ENCODE measurements around the gene HS6ST2. TPM values are rescaled to one million over a fixed set of nuclear protein-coding genes. Genes with fewer than 3 reads are reported as not detected.

The HS6ST2 gene
- total and polyA plus RNA-seq, 5 donors from 2014 or later, result not detected

GRCh38 chrX:132757066-132757623 is 201.3 kb downstream of the HS6ST2 start:
- no peaks in the 10 kb centered on the region for H3K36me3 ChIP-seq (ENCODE audit: control insufficient read depth, insufficient read depth, low read length)
- no peaks in the 10 kb centered on the region for H3K36me3 Mint-ChIP-seq
- no peaks in the 10 kb centered on the region for H3K27me3 Mint-ChIP-seq
- no peak for ATAC-seq (ENCODE audit: low read depth in 2 of 2)
- H3K27me3 ChIP-seq (ENCODE audit: control insufficient read depth, insufficient read depth, low read length), result no peaks in the 10 kb centered on the region
- no peak overlapping the region for H3K27ac Mint-ChIP-seq
- no peak overlapping the region for H3K27ac ChIP-seq (ENCODE audit: insufficient read depth, low read length, poor library complexity, severe bottlenecking)
- H3K4me3 Mint-ChIP-seq, result no peak overlapping the region
- H3K4me3 ChIP-seq (ENCODE audit: low read depth, low read length), result no peak overlapping the region
- no peaks in the 10 kb centered on the region for H3K9me3 ChIP-seq (ENCODE audit: control insufficient read depth in 2 of 2, low read length in 2 of 2)
- H3K4me1 Mint-ChIP-seq, result no peaks in the 10 kb centered on the region
- no peak for DNase-seq
- no peaks in the 10 kb centered on the region for H3K9me3 Mint-ChIP-seq
- no peaks in the 10 kb centered on the region for H3K4me1 ChIP-seq (ENCODE audit: control insufficient read depth, insufficient read depth, low read length, poor library complexity, severe bottlenecking)

- Mint-ChIP-seq H3K4me1 (no peaks in the 10 kb centered on the region), H3K36me3 (no peaks in the 10 kb centered on the region), H3K4me3 (no peak overlapping the region), H3K9me3 (no peaks in the 10 kb centered on the region), H3K27me3 (no peaks in the 10 kb centered on the region), H3K27ac (peak overlapping the region in 1 of 3 donors; percentile 6)
- ATAC-seq (ENCODE audit: low read depth in 2 of 2) (no peak), DNase-seq (no peak)
- Histone ChIP-seq H3K27ac (ENCODE audit: insufficient read depth, low read length, poor library complexity, severe bottlenecking) (no peak overlapping the region), H3K4me3 (ENCODE audit: low read depth, low read length) (no peak overlapping the region), H3K36me3 (ENCODE audit: control insufficient read depth, insufficient read depth, low read length) (no peaks in the 10 kb centered on the region), H3K9me3 (ENCODE audit: control insufficient read depth in 2 of 2, low read length in 2 of 2) (no peaks in the 10 kb centered on the region), H3K4me1 (ENCODE audit: control insufficient read depth, insufficient read depth, low read length, poor library complexity, severe bottlenecking) (no peaks in the 10 kb centered on the region), H3K27me3 (ENCODE audit: control insufficient read depth, insufficient read depth, low read length) (no peaks in the 10 kb centered on the region)
Observed at GRCh38 chrX:132756439-132756838, 202.0 kb downstream of the HS6ST2 start.

DNA sequence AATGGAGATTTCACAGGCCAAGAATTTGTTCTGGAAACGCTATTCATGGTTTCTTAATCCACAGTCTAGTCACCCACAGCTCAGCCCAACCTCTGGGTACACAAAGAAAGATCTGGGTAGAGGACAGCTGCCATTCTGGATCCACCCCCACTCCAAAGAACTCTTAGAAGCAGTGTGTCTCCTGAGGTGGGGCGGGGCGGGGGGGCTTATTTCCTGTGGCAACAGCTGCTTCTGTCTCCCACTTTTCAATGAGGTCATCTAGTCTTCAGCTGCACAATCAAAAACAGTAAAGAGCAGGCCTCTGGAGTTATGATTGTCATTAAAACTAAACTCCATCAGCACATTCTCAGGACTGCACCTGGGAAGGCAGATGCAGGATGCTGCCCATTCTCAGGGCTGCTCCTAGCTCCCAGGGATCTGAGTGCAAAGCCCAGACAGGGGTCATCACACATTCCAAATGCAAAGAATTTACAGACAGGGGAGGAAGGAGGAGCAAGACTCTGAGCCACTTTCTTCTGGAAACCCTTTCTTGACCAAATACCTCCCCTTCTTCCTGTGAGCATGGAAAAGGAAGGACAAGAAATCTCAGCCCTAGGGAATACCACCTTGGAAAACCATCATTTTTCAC is 207.3 kb downstream of the HS6ST2 start:
- Mint-ChIP-seq H3K27me3 (no peaks in the 10 kb centered on the region), H3K9me3 (no peaks in the 10 kb centered on the region), H3K4me3 (no peak overlapping the region), H3K36me3 (no peaks in the 10 kb centered on the region), H3K27ac (no peak overlapping the region), H3K4me1 (no peaks in the 10 kb centered on the region)
- Histone ChIP-seq H3K27me3 (ENCODE audit: control insufficient read depth, insufficient read depth, low read length) (no peaks in the 10 kb centered on the region), H3K27ac (ENCODE audit: insufficient read depth, low read length, poor library complexity, severe bottlenecking) (no peak overlapping the region), H3K36me3 (ENCODE audit: control insufficient read depth, insufficient read depth, low read length) (no peaks in the 10 kb centered on the region), H3K9me3 (ENCODE audit: control insufficient read depth in 2 of 2, low read length in 2 of 2) (no peaks in the 10 kb centered on the region), H3K4me3 (ENCODE audit: low read depth, low read length) (no peak overlapping the region), H3K4me1 (ENCODE audit: control insufficient read depth, insufficient read depth, low read length, poor library complexity, severe bottlenecking) (no peaks in the 10 kb centered on the region)
- ATAC-seq (ENCODE audit: low read depth in 2 of 2), result no peak
- DNase-seq, result no peak

DNA sequence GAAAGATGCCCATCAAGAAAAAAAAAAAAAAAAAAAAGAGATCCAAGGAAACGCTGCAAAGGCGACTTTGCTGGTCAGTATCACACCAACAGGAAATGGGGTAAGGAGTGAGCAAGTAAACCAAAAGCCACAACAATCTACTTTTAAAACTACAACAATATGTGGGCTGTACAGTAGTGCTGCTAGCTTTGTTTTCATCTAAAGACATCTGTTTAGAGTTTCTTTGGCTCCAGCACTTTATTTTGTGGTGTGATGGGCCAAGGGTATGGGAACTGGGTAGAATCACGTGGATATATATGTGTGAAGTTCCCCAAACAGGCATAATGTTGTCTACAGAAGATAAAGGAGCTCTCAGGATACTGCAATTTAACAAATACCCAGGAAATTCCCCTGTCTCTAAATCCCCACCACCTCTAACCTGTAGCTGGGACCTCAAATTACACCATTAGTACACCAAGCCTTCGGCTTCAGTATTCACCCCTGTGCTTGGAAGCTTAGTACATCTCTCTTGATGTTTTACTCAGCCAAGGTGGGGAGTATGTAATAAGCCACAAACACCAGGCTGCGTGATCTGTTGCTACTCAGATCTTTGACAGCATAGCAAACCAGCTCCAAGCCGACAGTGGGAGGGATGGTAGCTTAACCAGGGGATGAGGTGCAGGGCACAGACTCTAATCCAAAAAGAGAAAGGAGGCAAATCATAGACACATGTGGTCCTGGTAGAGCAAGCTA is 207.9 kb downstream of the HS6ST2 start:
- Mint-ChIP-seq H3K4me1 (no peaks in the 10 kb centered on the region), H3K27ac (no peak overlapping the region), H3K36me3 (no peaks in the 10 kb centered on the region), H3K9me3 (no peaks in the 10 kb centered on the region), H3K4me3 (no peak overlapping the region), H3K27me3 (no peaks in the 10 kb centered on the region)
- H3K36me3 ChIP-seq (ENCODE audit: control insufficient read depth, insufficient read depth, low read length), result no peaks in the 10 kb centered on the region
- H3K4me1 ChIP-seq (ENCODE audit: control insufficient read depth, insufficient read depth, low read length, poor library complexity, severe bottlenecking), result no peaks in the 10 kb centered on the region
- no peaks in the 10 kb centered on the region for H3K27me3 ChIP-seq (ENCODE audit: control insufficient read depth, insufficient read depth, low read length)
- no peak for DNase-seq
- H3K27ac ChIP-seq (ENCODE audit: insufficient read depth, low read length, poor library complexity, severe bottlenecking), result no peak overlapping the region
- no peaks in the 10 kb centered on the region for H3K9me3 ChIP-seq (ENCODE audit: control insufficient read depth in 2 of 2, low read length in 2 of 2)
- no peak overlapping the region for H3K4me3 ChIP-seq (ENCODE audit: low read depth, low read length)
- ATAC-seq (ENCODE audit: low read depth in 2 of 2), result no peak

- H3K9me3 Mint-ChIP-seq, result no peaks in the 10 kb centered on the region
- Histone ChIP-seq H3K27me3 (ENCODE audit: control insufficient read depth, insufficient read depth, low read length) (no peaks in the 10 kb centered on the region), H3K9me3 (ENCODE audit: control insufficient read depth in 2 of 2, low read length in 2 of 2) (no peaks in the 10 kb centered on the region), H3K36me3 (ENCODE audit: control insufficient read depth, insufficient read depth, low read length) (no peaks in the 10 kb centered on the region), H3K27ac (ENCODE audit: insufficient read depth, low read length, poor library complexity, severe bottlenecking) (no peak overlapping the region), H3K4me3 (ENCODE audit: low read depth, low read length) (no peak overlapping the region), H3K4me1 (ENCODE audit: control insufficient read depth, insufficient read depth, low read length, poor library complexity, severe bottlenecking) (no peaks in the 10 kb centered on the region)
- no peaks in the 10 kb centered on the region for H3K4me1 Mint-ChIP-seq
- H3K27me3 Mint-ChIP-seq, result peaks cover 3% of the 10 kb centered on the region
- no peaks in the 10 kb centered on the region for H3K36me3 Mint-ChIP-seq
- no peak overlapping the region for H3K27ac Mint-ChIP-seq
- no peak overlapping the region for H3K4me3 Mint-ChIP-seq
- ATAC-seq (ENCODE audit: low read depth in 2 of 2), result no peak
- no peak for DNase-seq
Observed at GRCh38 chrX:132749406-132749805, 209.0 kb downstream of the HS6ST2 start.

GRCh38 chrX:132748909-132749308 is 209.5 kb downstream of the HS6ST2 start:
- H3K4me1 ChIP-seq (ENCODE audit: control insufficient read depth, insufficient read depth, low read length, poor library complexity, severe bottlenecking), result no peaks in the 10 kb centered on the region
- Mint-ChIP-seq H3K4me3 (no peak overlapping the region), H3K27me3 (peaks cover 4% of the 10 kb centered on the region), H3K9me3 (no peaks in the 10 kb centered on the region), H3K27ac (no peak overlapping the region), H3K36me3 (no peaks in the 10 kb centered on the region), H3K4me1 (no peaks in the 10 kb centered on the region)
- ATAC-seq (ENCODE audit: low read depth in 2 of 2), result no peak
- H3K27me3 ChIP-seq (ENCODE audit: control insufficient read depth, insufficient read depth, low read length), result no peaks in the 10 kb centered on the region
- no peak overlapping the region for H3K27ac ChIP-seq (ENCODE audit: insufficient read depth, low read length, poor library complexity, severe bottlenecking)
- no peak for DNase-seq
- no peak overlapping the region for H3K4me3 ChIP-seq (ENCODE audit: low read depth, low read length)
- H3K36me3 ChIP-seq (ENCODE audit: control insufficient read depth, insufficient read depth, low read length), result no peaks in the 10 kb centered on the region
- no peaks in the 10 kb centered on the region for H3K9me3 ChIP-seq (ENCODE audit: control insufficient read depth in 2 of 2, low read length in 2 of 2)

DNA sequence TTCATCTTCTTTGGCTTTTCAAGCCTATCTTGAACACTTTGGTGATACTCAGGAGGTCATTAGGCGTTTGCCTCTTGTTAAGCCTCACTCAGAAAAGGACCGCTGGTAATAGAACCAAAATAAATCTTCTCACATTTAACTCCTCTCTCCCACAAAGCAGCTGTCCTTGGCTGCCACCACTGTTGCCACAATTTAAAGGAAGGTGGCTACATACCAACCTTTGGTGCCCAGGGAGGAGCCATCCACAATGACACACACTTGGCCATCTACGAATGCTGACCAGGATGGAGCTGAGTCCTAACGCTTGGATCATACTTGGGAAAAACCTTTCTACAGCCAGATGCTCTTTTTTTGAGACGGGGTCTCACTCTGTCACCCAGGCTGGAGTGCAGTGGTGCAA is 210.2 kb downstream of the HS6ST2 start:
- Histone ChIP-seq H3K36me3 (ENCODE audit: control insufficient read depth, insufficient read depth, low read length) (no peaks in the 10 kb centered on the region), H3K27me3 (ENCODE audit: control insufficient read depth, insufficient read depth, low read length) (no peaks in the 10 kb centered on the region), H3K4me3 (ENCODE audit: low read depth, low read length) (no peak overlapping the region), H3K9me3 (ENCODE audit: control insufficient read depth in 2 of 2, low read length in 2 of 2) (no peaks in the 10 kb centered on the region), H3K27ac (ENCODE audit: insufficient read depth, low read length, poor library complexity, severe bottlenecking) (no peak overlapping the region), H3K4me1 (ENCODE audit: control insufficient read depth, insufficient read depth, low read length, poor library complexity, severe bottlenecking) (no peaks in the 10 kb centered on the region)
- peaks cover 4% of the 10 kb centered on the region for H3K27me3 Mint-ChIP-seq
- DNase-seq (no peak), ATAC-seq (ENCODE audit: low read depth in 2 of 2) (no peak)
- H3K36me3 Mint-ChIP-seq, result no peaks in the 10 kb centered on the region
- H3K4me3 Mint-ChIP-seq, result no peak overlapping the region
- H3K9me3 Mint-ChIP-seq, result no peaks in the 10 kb centered on the region
- H3K27ac Mint-ChIP-seq, result no peak overlapping the region
- H3K4me1 Mint-ChIP-seq, result no peaks in the 10 kb centered on the region

- H3K27ac ChIP-seq (ENCODE audit: insufficient read depth, low read length, poor library complexity, severe bottlenecking), result no peak overlapping the region
- Mint-ChIP-seq H3K27me3 (peaks cover 4% of the 10 kb centered on the region), H3K4me3 (no peak overlapping the region), H3K4me1 (no peaks in the 10 kb centered on the region), H3K9me3 (no peaks in the 10 kb centered on the region), H3K36me3 (no peaks in the 10 kb centered on the region), H3K27ac (no peak overlapping the region)
- no peaks in the 10 kb centered on the region for H3K4me1 ChIP-seq (ENCODE audit: control insufficient read depth, insufficient read depth, low read length, poor library complexity, severe bottlenecking)
- H3K4me3 ChIP-seq (ENCODE audit: low read depth, low read length), result no peak overlapping the region
- H3K36me3 ChIP-seq (ENCODE audit: control insufficient read depth, insufficient read depth, low read length), result no peaks in the 10 kb centered on the region
- H3K27me3 ChIP-seq (ENCODE audit: control insufficient read depth, insufficient read depth, low read length), result no peaks in the 10 kb centered on the region
- H3K9me3 ChIP-seq (ENCODE audit: control insufficient read depth in 2 of 2, low read length in 2 of 2), result no peaks in the 10 kb centered on the region
- ATAC-seq (ENCODE audit: low read depth in 2 of 2) (no peak), DNase-seq (no peak)
Observed at GRCh38 chrX:132745593-132745992, 212.8 kb downstream of the HS6ST2 start.

Measured in CD4-positive, CD25-positive, alpha-beta regulatory T cell (primary cell).